ENCODE results near the gene JSRP1. TPM values are rescaled to one million over a fixed set of nuclear protein-coding genes. Genes with fewer than 3 reads are reported as not detected.

The JSRP1 gene
- total and polyA plus RNA-seq, 2 experiments from 2014 or later, result 0.30 to 0.93 TPM

GRCh38 chr19:2236064-2236313 lies 20.2 kb downstream of the JSRP1 start:
- DNase-seq (ENCODE audit: low spot score), result no peak
- Histone ChIP-seq H3K27ac (peak overlapping the region; percentile 97), H4K20me1 (ENCODE audit: insufficient read depth, poor library complexity, severe bottlenecking) (peaks cover 29% of the 10 kb centered on the region), H3K4me3 (peak overlapping the region; percentile 82), H2AFZ (peak overlapping the region; percentile 4), H3K9me3 (ENCODE audit: low read depth) (no peaks in the 10 kb centered on the region), H3K9me2 (replicated peaks; ENCODE audit: insufficient read depth) (no peaks in the 10 kb centered on the region), H3K4me2 (peak overlapping the region; percentile 84), H3K79me2 (peaks cover 82% of the 10 kb centered on the region), H3K4me1 (ENCODE audit: insufficient read depth) (peaks cover 45% of the 10 kb centered on the region), H3K36me3 (replicated peaks; ENCODE audit: insufficient read depth, low read depth) (no peaks in the 10 kb centered on the region), H3K27me3 (no peaks in the 10 kb centered on the region)
- TF ChIP-seq EZH2 (IDR thresholded peaks at IDR 0.05; ENCODE audit: borderline replicate concordance) (no peak), CTCF (IDR thresholded peaks at IDR 0.05; ENCODE audit: poor library complexity) (no peak), EZH2phosphoT487 (IDR thresholded peaks at IDR 0.05; ENCODE audit: low read depth, severe bottlenecking, unreplicated experiment) (no peak)
- WGBS (ENCODE audit: low lambda C conversion rate, missing lambda C conversion rate), result under 1% methylated on average over 15 of the region's 28 CpGs

DNA sequence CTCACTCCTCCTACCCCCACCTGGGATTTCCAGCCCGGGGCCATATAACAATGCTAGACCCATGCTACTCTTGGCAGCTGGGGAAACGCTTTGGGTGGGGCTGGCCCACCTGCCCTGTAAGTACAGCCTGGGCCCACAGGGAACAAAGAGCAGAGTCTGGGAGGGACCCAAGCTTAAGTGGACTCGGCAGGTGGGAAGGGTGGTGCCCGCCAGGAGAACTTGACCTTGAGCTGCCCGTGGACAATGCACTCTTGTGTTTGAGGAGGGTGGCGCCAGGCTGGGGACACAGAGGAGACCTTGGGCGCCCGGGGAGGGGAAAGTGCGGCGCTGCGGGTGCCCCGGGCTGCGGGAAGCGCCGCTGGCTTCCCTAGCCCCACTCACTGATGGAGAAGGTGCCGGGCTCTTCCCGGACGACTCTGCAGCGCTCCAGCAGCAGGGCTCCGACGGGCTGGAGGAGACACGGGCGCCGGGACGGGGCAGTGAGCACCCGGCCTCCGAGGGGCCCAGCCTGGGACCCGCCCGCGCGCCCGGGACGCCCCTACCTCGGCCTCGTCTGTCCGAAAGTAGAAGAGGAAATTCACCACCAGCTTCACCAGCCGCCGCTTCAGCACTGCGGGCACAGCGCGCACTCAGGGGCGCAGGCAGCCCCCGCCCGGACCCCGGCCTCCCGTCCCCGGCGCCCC lies 20.7 kb downstream of the JSRP1 start:
- Histone ChIP-seq H3K27ac (peak overlapping the region; percentile 97), H2AFZ (peak overlapping the region; percentile 4), H3K4me3 (peak overlapping the region; percentile 82), H3K36me3 (replicated peaks; ENCODE audit: insufficient read depth, low read depth) (no peaks in the 10 kb centered on the region), H3K79me2 (peaks cover 77% of the 10 kb centered on the region), H3K9me3 (ENCODE audit: low read depth) (no peaks in the 10 kb centered on the region), H3K9me2 (replicated peaks; ENCODE audit: insufficient read depth) (no peaks in the 10 kb centered on the region), H3K4me2 (peak overlapping the region; percentile 84), H3K27me3 (no peaks in the 10 kb centered on the region), H4K20me1 (ENCODE audit: insufficient read depth, poor library complexity, severe bottlenecking) (peaks cover 24% of the 10 kb centered on the region), H3K4me1 (ENCODE audit: insufficient read depth) (peaks cover 40% of the 10 kb centered on the region)
- WGBS (ENCODE audit: low lambda C conversion rate, missing lambda C conversion rate), result under 1% methylated on average over 34 of the region's 48 CpGs
- TF ChIP-seq CTCF (IDR thresholded peaks at IDR 0.05; ENCODE audit: poor library complexity), result no peak
- DNase-seq (ENCODE audit: low spot score), result peak; percentile 80

DNA sequence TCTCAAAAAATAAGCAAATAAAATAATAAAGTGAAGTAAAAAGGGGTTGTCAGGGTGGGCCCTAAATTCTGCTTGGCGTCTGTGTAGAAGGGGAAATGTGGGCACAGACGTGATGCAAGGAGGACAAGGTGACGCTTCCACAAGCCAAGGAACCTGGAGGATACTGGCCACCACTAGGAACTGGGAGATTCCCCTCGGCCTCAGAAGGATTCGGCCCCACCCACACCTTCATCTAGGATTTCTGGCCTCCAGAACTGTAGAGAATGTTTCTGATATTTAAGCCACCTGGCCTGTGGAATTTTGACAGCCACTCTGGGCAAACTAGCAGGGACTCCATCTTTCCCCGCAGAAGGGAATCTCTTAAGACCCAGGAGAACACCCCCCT lies 21.2 kb downstream of the JSRP1 start:
- Histone ChIP-seq H3K4me3 (peak overlapping the region; percentile 82), H3K9me2 (replicated peaks; ENCODE audit: insufficient read depth) (no peaks in the 10 kb centered on the region), H3K9me3 (ENCODE audit: low read depth) (no peaks in the 10 kb centered on the region), H3K4me2 (peak overlapping the region; percentile 84), H3K79me2 (peaks cover 72% of the 10 kb centered on the region), H2AFZ (no peak overlapping the region), H3K27me3 (no peaks in the 10 kb centered on the region), H3K27ac (peak overlapping the region; percentile 97), H3K4me1 (ENCODE audit: insufficient read depth) (peaks cover 35% of the 10 kb centered on the region), H3K36me3 (replicated peaks; ENCODE audit: insufficient read depth, low read depth) (no peaks in the 10 kb centered on the region), H4K20me1 (ENCODE audit: insufficient read depth, poor library complexity, severe bottlenecking) (peaks cover 20% of the 10 kb centered on the region)
- TF ChIP-seq EZH2phosphoT487 (IDR thresholded peaks at IDR 0.05; ENCODE audit: low read depth, severe bottlenecking, unreplicated experiment), result no peak
- no peak for TF ChIP-seq CTCF (IDR thresholded peaks at IDR 0.05; ENCODE audit: poor library complexity)
- TF ChIP-seq EZH2 (IDR thresholded peaks at IDR 0.05; ENCODE audit: borderline replicate concordance), result no peak
- DNase-seq (ENCODE audit: low spot score), result no peak
- 38% methylated on average over 6 of the region's 6 CpGs for WGBS (ENCODE audit: low lambda C conversion rate, missing lambda C conversion rate)

Measured in hepatocyte (in vitro differentiated cells).